K562 (cell line): ENCODE data around the gene SPATA31C2. TPM values are rescaled to one million over a fixed set of nuclear protein-coding genes. Genes with fewer than 3 reads are reported as not detected.

Experiments used
- ETV6 ChIP-seq, 3 experiments: fragments of 150-350 bp in 1 of 3; sonication (generic) in 1 of 3; formaldehyde crosslinking in 1 of 3; IDR thresholded peaks; 2 replicates each; pipeline versions ENCODE4 v1.6.1 to v1.8.0; 2014 to 2022; ENCODE audit warnings: borderline replicate concordance in 2 of 3, low read depth in 2 of 3, antibody characterized with exemption in 1 of 3, low read length in 1 of 3, mild to moderate bottlenecking in 1 of 3, missing genetic modification reagents in 1 of 3
- RHOXF2B ChIP-seq: fragments of 250-450 bp; sonication (Bioruptor Pico); conservative IDR thresholded peaks from 2 replicates; pipeline ENCODE4 v1.5.1; 2021
- RREB1 ChIP-seq: fragments of 250-450 bp; sonication (Bioruptor Pico); IDR thresholded peaks from 2 replicates; pipeline ENCODE4 v1.4.0; 2020
- ZNF408 ChIP-seq: fragments of 250-450 bp; sonication (Bioruptor Pico); IDR thresholded peaks from 2 replicates; pipeline ENCODE4 v1.4.0; 2020; ENCODE audit warnings: low read depth, mild to moderate bottlenecking, moderate library complexity
- ZNF584 ChIP-seq: fragments of 200-800 bp; sonication (Bioruptor generic); IDR thresholded peaks from 2 replicates; pipeline ENCODE4 v1.6.1; 2016; ENCODE audit warnings: low read depth, mild to moderate bottlenecking, missing genetic modification characterization, missing compliant biosample characterization
- polyA plus RNA-seq, 8 experiments: library from polyadenylated mRNA; depleted of rRNA in 4 of 8; stranded (reverse) in 5 of 8; unstranded in 3 of 8; fragments of >200 nt; fragmentation: Nextera tagmentation in 2 of 8; fragmentation: Illumina TruSeq in 1 of 8; extraction: Ambion mirVana in 2 of 8; extraction: Trizol in 1 of 8; gene quantifications; 2 replicates each; pipeline versions ENCODE4 v1.2.1 to v1.2.3, GENCODE V29; 2011 to 2014; ENCODE audit warnings: inconsistent platforms in 1 of 8, missing spikeins in 1 of 8
- total RNA-seq, 7 experiments: library from RNA; depleted of rRNA in 6 of 7; stranded (reverse); fragments of >200 nt in 6 of 7; fragmentation: Illumina TruSeq in 2 of 7; extraction: Trizol in 2 of 7; gene quantifications; 2 replicates each; pipeline versions ENCODE4 v1.2.1 to v1.2.3, GENCODE V29; 2011 to 2021; ENCODE audit warnings: low replicate concordance in 1 of 7
- TF ChIP-seq, protein P1 (sequence below), 2 experiments: fragments of 450-650 bp in 1 of 2; sonication (generic) in 1 of 2; formaldehyde crosslinking in 1 of 2; IDR thresholded peaks; 2 replicates each; pipeline versions ENCODE4 v1.7.1 to v1.9.0; 2016 to 2022; ENCODE audit warnings: inconsistent platforms in 1 of 2, mild to moderate bottlenecking in 1 of 2, missing genetic modification reagents in 1 of 2
- TF ChIP-seq, protein P2 (sequence below): fragments of 450-650 bp; IDR thresholded peaks from 2 replicates; pipeline ENCODE4 v1.6.1; 2016; ENCODE audit warnings: antibody characterized with exemption

The SPATA31C2 gene
- total and polyA plus RNA-seq, 9 of the 15 experiments (the other 6 are each of a cell fraction or from before 2014, with no cell fraction given) = 0.04 to 0.27 (median 0.16) TPM

DNA sequence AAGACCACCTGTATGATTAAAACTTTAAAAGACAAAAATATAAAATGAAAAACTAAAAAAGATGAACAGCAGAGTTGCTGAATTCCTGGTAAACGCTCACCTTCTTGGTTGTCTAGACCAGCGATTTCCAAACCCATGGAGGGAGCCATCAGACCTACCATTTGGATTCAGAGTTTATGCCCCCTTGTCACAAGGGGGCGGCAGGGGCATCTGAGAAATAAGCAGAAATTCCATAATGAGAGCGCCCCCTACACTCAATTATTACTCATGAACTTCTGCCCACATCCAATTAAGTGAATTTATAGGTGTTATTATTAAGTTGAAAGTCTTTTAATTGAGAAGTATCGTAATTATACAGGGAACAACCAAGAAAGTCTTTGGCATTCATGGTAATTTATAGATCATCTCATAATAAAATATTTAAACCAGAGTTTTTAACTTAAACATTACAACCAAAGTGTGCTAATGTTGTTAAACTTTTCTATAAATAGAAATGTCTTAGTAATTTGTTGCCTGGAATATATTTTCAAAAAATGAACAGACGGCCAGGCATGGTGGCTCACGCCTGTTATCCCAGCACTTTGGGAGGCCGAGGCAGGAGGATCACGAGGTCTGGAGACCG lies 35.2 kb upstream of the SPATA31C2 start (continued):
- TF ChIP-seq RREB1 (CRISPR knock-in tag) (no peak), ETV6 (IDR thresholded peaks at IDR 0.05; ENCODE audit: borderline replicate concordance in 1 of 2, low read depth in 2 of 2, low read length in 1 of 2) (no peak), ETV6 (CRISPR knock-in tag; IDR thresholded peaks at IDR 0.05; ENCODE audit: borderline replicate concordance) (no peak), RHOXF2B (no peak), ZNF408 (no peak), ZNF584 (CRISPR knock-in tag) (no peak)
- TF ChIP-seq, protein P1, sequence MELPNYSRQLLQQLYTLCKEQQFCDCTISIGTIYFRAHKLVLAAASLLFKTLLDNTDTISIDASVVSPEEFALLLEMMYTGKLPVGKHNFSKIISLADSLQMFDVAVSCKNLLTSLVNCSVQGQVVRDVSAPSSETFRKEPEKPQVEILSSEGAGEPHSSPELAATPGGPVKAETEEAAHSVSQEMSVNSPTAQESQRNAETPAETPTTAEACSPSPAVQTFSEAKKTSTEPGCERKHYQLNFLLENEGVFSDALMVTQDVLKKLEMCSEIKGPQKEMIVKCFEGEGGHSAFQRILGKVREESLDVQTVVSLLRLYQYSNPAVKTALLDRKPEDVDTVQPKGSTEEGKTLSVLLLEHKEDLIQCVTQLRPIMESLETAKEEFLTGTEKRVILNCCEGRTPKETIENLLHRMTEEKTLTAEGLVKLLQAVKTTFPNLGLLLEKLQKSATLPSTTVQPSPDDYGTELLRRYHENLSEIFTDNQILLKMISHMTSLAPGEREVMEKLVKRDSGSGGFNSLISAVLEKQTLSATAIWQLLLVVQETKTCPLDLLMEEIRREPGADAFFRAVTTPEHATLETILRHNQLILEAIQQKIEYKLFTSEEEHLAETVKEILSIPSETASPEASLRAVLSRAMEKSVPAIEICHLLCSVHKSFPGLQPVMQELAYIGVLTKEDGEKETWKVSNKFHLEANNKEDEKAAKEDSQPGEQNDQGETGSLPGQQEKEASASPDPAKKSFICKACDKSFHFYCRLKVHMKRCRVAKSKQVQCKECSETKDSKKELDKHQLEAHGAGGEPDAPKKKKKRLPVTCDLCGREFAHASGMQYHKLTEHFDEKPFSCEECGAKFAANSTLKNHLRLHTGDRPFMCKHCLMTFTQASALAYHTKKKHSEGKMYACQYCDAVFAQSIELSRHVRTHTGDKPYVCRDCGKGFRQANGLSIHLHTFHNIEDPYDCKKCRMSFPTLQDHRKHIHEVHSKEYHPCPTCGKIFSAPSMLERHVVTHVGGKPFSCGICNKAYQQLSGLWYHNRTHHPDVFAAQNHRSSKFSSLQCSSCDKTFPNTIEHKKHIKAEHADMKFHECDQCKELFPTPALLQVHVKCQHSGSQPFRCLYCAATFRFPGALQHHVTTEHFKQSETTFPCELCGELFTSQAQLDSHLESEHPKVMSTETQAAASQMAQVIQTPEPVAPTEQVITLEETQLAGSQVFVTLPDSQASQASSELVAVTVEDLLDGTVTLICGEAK (IDR thresholded peaks at IDR 0.05) = no peak
- TF ChIP-seq, protein P1 (CRISPR knock-in tag; IDR thresholded peaks at IDR 0.05) = no peak
- TF ChIP-seq, protein P2, sequence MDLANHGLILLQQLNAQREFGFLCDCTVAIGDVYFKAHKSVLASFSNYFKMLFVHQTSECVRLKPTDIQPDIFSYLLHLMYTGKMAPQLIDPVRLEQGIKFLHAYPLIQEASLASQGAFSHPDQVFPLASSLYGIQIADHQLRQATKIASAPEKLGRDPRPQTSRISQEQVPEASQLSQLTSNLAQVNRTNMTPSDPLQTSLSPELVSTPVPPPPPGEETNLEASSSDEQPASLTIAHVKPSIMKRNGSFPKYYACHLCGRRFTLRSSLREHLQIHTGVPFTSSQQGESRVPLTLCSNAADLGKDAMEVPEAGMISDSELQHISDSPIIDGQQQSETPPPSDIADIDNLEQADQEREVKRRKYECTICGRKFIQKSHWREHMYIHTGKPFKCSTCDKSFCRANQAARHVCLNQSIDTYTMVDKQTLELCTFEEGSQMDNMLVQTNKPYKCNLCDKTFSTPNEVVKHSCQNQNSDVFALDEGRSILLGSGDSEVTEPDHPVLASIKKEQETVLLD = no peak
